Prostate gland (tissue), 2 donors: ENCODE data around the gene TRIM37. TPM values are rescaled to one million over a fixed set of nuclear protein-coding genes. Genes with fewer than 3 reads are reported as not detected.
A peak's percentile ranks its signal among the peaks of the same experiment; 100 is the strongest.

ENCODE experiments used
- DNase-seq: peaks from one replicate; pipeline ENCODE4 v3.0.0-alpha.2; 2019; ENCODE audit warnings: low spot score
- H3K27ac ChIP-seq, 2 donors: fragments of 200-600 bp; sonication (generic); 2 replicates each; pipeline ENCODE4 v1.5.1; 2017 to 2019
- H3K27me3 ChIP-seq: fragments of 200-600 bp; sonication (generic); replicated peaks from 2 replicates; pipeline ENCODE4 v1.5.1; 2019; ENCODE audit not compliant: insufficient read depth
- H3K36me3 ChIP-seq, 2 donors: fragments of 200-600 bp; sonication (generic); 1 replicate in 1 of 2; 2 replicates in 1 of 2; pipeline versions ENCODE4 v1.5.1 to v1.8.1; 2017 to 2019
- H3K4me1 ChIP-seq: fragments of 200-600 bp; sonication (generic); replicated peaks from 2 replicates; pipeline ENCODE4 v1.5.1; 2019
- H3K4me3 ChIP-seq, 2 donors: fragments of 200-600 bp; sonication (generic); 2 replicates each; pipeline ENCODE4 v1.5.1; 2017 to 2019
- H3K9me3 ChIP-seq: fragments of 200-600 bp; sonication (generic); 2 replicates; pipeline ENCODE4 v1.5.1; 2017
- CTCF ChIP-seq, 4 experiments: fragments of 200-600 bp in 2 of 4; fragments of 450-650 bp in 2 of 4; sonication (generic) in 2 of 4; IDR thresholded peaks; 1 replicate in 3 of 4; 2 replicates in 1 of 4; pipeline ENCODE4 v1.5.1; 2016 to 2019; ENCODE audit warnings: antibody characterized with exemption in 4 of 4, mild to moderate bottlenecking in 2 of 4, moderate library complexity in 2 of 4
- POLR2A ChIP-seq: fragments of 450-650 bp; IDR thresholded peaks from one replicate; pipeline ENCODE4 v1.6.1; 2016; ENCODE audit warnings: antibody characterized with exemption, mild to moderate bottlenecking
- POLR2AphosphoS5 ChIP-seq: sonication (generic); formaldehyde crosslinking; IDR thresholded peaks from one replicate; pipeline ENCODE4 v1.6.1; 2017; ENCODE audit warnings: antibody characterized with exemption
- WGBS: methylation state at CpG from one replicate; pipeline ENCODE4 v1.1.5; 2018; 5-methylcytosine and 5-hydroxymethylcytosine counted together
- intact Hi-C: fragments of 100-400 bp; cut with DNase I; formaldehyde crosslinking; loops from one replicate; pipeline ENCODE4 v1.14.2; 2022
- total RNA-seq, 2 donors: library from RNA; depleted of rRNA; stranded (reverse); fragments of >200 nt; gene quantifications; one replicate each; pipeline ENCODE4 v1.1.0, GENCODE V29; 2016

Gene TRIM37
- total RNA-seq, 2 donors from 2014 or later: 22.6 to 55.5 TPM

- Histone ChIP-seq H3K27ac (no peak overlapping the region), H3K4me1 (no peaks in the 10 kb centered on the region), H3K4me3 (no peak overlapping the region), H3K9me3 (no peaks in the 10 kb centered on the region), H3K36me3 (no peaks in the 10 kb centered on the region), H3K27me3 (no peaks in the 10 kb centered on the region)
- intact Hi-C loops: no loop called here
- TF ChIP-seq POLR2AphosphoS5: no peak
- DNase-seq: no peak
- WGBS: 82% methylated on average over 4 of the region's 4 CpGs
Observed at GRCh38 chr17:59046192-59046591, 60.5 kb downstream of the TRIM37 start.

DNA sequence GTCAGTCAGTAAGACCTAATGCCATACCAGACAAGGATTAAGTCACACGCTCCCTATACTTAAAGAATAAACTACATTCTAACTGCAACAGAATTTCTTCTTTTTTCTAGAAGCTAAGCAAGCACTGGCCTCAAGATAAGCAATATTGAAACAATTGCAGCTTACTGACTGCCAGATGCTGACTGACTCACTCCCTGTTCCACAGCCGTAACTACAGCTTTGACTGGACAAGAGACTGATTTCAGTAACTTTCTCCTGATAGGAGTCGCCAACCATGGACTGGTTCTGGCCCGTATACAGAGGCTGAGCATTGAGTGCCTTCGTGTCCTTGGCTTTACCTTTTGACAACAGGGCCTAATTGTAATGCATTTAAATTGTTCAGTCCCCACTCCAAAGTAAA, 67.9 kb downstream of the TRIM37 start:
- H3K9me3 ChIP-seq: no peaks in the 10 kb centered on the region
- WGBS: 88% methylated on average over 5 of the region's 5 CpGs
- H3K27me3 ChIP-seq: no peaks in the 10 kb centered on the region
- no peak for DNase-seq
- H3K36me3 ChIP-seq: no peaks in the 10 kb centered on the region
- TF ChIP-seq POLR2A: no peak
- no peak for TF ChIP-seq POLR2AphosphoS5
- no peak for TF ChIP-seq CTCF (IDR thresholded peaks at IDR 0.05)
- no peak overlapping the region for H3K4me3 ChIP-seq
- no peaks in the 10 kb centered on the region for H3K4me1 ChIP-seq
- no peak overlapping the region for H3K27ac ChIP-seq
- intact Hi-C loops: no loop called here

DNA sequence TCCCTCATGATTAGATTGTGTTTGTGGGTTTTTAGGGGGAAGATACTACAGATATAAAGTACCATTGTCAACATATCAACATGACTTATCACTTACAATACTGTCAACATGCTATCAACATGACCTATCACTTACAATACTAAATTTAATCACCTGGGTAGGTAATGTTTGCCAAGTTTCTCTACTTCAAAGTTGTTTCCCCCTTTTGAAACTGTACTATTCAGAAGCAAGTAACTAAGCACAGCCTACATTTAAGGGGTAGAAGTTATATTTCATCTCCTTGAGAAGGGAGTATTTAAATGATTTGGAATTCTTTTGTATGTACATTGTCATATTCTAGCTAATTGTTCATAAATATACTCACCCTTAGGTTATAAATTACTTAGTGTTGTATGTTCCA, 68.7 kb downstream of the TRIM37 start:
- no peak for TF ChIP-seq POLR2A
- no peak for TF ChIP-seq POLR2AphosphoS5
- TF ChIP-seq CTCF (IDR thresholded peaks at IDR 0.05): no peak
- Histone ChIP-seq H3K36me3 (no peaks in the 10 kb centered on the region), H3K4me1 (no peaks in the 10 kb centered on the region), H3K27ac (no peak overlapping the region), H3K27me3 (no peaks in the 10 kb centered on the region), H3K9me3 (no peaks in the 10 kb centered on the region), H3K4me3 (no peak overlapping the region)
- DNase-seq: no peak
- intact Hi-C loops: no loop called here

- no peaks in the 10 kb centered on the region for H3K9me3 ChIP-seq
- H3K4me3 ChIP-seq: no peak overlapping the region
- peak; percentile 9 for TF ChIP-seq POLR2AphosphoS5
- no peak for TF ChIP-seq POLR2A
- TF ChIP-seq CTCF (IDR thresholded peaks at IDR 0.05): no peak
- DNase-seq: no peak
- intact Hi-C loops: no loop called here
- H3K27me3 ChIP-seq: no peaks in the 10 kb centered on the region
- WGBS: 65% methylated on average over 1 of the region's 1 CpG
- H3K36me3 ChIP-seq: no peaks in the 10 kb centered on the region
- H3K4me1 ChIP-seq: no peaks in the 10 kb centered on the region
- H3K27ac ChIP-seq: no peak overlapping the region
Observed at GRCh38 chr17:59030811-59031210, 75.9 kb downstream of the TRIM37 start.

GRCh38 chr17:59028328-59028727, 78.4 kb downstream of the TRIM37 start:
- H3K27ac ChIP-seq: no peak overlapping the region
- no peaks in the 10 kb centered on the region for H3K27me3 ChIP-seq
- intact Hi-C loops: no loop called here
- no peak for DNase-seq
- H3K4me3 ChIP-seq: no peak overlapping the region
- H3K4me1 ChIP-seq: no peaks in the 10 kb centered on the region
- WGBS: 86% methylated on average over 6 of the region's 6 CpGs
- no peaks in the 10 kb centered on the region for H3K9me3 ChIP-seq
- no peaks in the 10 kb centered on the region for H3K36me3 ChIP-seq
- TF ChIP-seq POLR2A: no peak
- TF ChIP-seq CTCF (IDR thresholded peaks at IDR 0.05): no peak
- TF ChIP-seq POLR2AphosphoS5: no peak
